Measurements from ENCODE around the gene KNDC1. TPM values are rescaled to one million over a fixed set of nuclear protein-coding genes. Genes with fewer than 3 reads are reported as not detected.

KNDC1 gene
- total RNA-seq, 1 experiment from 2014 or later = 15.7 TPM

DNA sequence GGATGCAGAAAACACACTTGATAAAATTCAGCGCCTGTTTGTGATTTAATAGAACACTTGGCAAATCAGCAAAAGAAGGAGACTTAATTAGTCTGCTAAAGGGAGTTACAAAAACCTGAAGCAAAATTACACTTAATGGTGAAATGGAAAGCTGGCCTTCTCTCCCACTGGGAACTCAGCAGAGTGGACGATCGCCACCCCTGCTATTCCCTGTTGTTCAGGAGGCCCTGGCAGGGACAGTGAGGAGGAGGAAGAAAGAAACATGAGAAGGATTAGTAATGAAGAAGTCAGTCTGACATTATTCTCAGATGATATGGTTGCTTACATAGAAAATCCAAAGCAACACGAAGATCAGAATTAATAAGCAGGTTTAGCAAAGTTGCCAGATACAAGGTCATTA, 5.6 kb upstream of the KNDC1 start:
- H3K27ac Mint-ChIP-seq = no peak overlapping the region; a peak in 1 of 7 replicates
- H3K79me1 ChIP-seq (ENCODE audit: insufficient read depth, low read depth, low read length, poor library complexity, severe bottlenecking) = no peaks in the 10 kb centered on the region
- H2BK12ac ChIP-seq (ENCODE audit: insufficient read length, low read depth, low read length) = no peak overlapping the region
- no peak overlapping the region for H3K4ac ChIP-seq (ENCODE audit: low read depth, low read length)
- H3K27ac ChIP-seq (ENCODE audit: insufficient read length, low read depth, low read length) = no peak overlapping the region
- no peak for DNase-seq
- no peaks in the 10 kb centered on the region for H4K20me1 ChIP-seq (ENCODE audit: control insufficient read depth, insufficient read depth, insufficient read length)
- H3K23me2 ChIP-seq (ENCODE audit: insufficient read length, low read depth, low read length, poor library complexity, severe bottlenecking) = no peaks in the 10 kb centered on the region
- no peak overlapping the region for H2BK15ac ChIP-seq (ENCODE audit: low read depth, low read length)
- no peak overlapping the region for H3K9ac ChIP-seq (ENCODE audit: extremely low read depth, insufficient read length, low read length)
- no peak overlapping the region for H3K23ac ChIP-seq (ENCODE audit: insufficient read length, low read depth, low read length)
- no peak overlapping the region for H4K8ac ChIP-seq (replicated peaks; ENCODE audit: insufficient read length, low read depth, low read length)
- no peak overlapping the region for H3K4me3 Mint-ChIP-seq
- no peaks in the 10 kb centered on the region for H3K27me3 ChIP-seq (ENCODE audit: insufficient read depth, low read length)
- WGBS (ENCODE audit: extremely low coverage, insufficient read length, low lambda C conversion rate) = no CpG with 5 or more reads among the region's 4 CpGs
- no peaks in the 10 kb centered on the region for H3K9me3 ChIP-seq (ENCODE audit: control insufficient read depth, low read depth, low read length)
- H3K4me2 ChIP-seq (ENCODE audit: insufficient read depth, insufficient read length, low read length) = no peak overlapping the region
- H3T11ph ChIP-seq (ENCODE audit: low read length) = no peak overlapping the region
- no peak overlapping the region for H4K5ac ChIP-seq (ENCODE audit: insufficient read length, low read depth, low read length)
- no peak overlapping the region for H2BK120ac ChIP-seq (ENCODE audit: low read depth, low read length, poor library complexity, severe bottlenecking)
- H3K56ac ChIP-seq (ENCODE audit: insufficient read length, low read depth, low read length) = no peak overlapping the region
- H2AFZ ChIP-seq (ENCODE audit: low read length) = no peak overlapping the region
- H2AK5ac ChIP-seq (ENCODE audit: insufficient read length, low read length) = no peak overlapping the region
- H3K4me1 Mint-ChIP-seq = peaks cover 36 to 49% of the 10 kb centered on the region in 2 experiments
- no peaks in the 10 kb centered on the region for H3K79me2 ChIP-seq (ENCODE audit: insufficient read depth, low read length)
- no peak overlapping the region for H2BK20ac ChIP-seq (ENCODE audit: low read depth, low read length, poor library complexity, severe bottlenecking)
- H2BK5ac ChIP-seq (ENCODE audit: insufficient read length, low read length) = no peak overlapping the region
- peaks cover 5% of the 10 kb centered on the region for H3K27me3 Mint-ChIP-seq (ENCODE audit: low read depth)
- no peak overlapping the region for H4K91ac ChIP-seq (ENCODE audit: insufficient read length, low read depth, low read length)
- no peak overlapping the region for H3K14ac ChIP-seq (ENCODE audit: insufficient read depth, low read length)
- H3K36me3 Mint-ChIP-seq (ENCODE audit: insufficient read depth in 1 of 3, low read depth in 3 of 3) = peaks cover 3 to 11% (median 5%) of the 10 kb centered on the region in 3 experiments; a peak in 4 of 7 replicates
- peaks cover 3% of the 10 kb centered on the region; the same call in 1 of the 2 replicates for H3K4me1 ChIP-seq (ENCODE audit: insufficient read depth, low read length)
- TF ChIP-seq, protein P1, sequence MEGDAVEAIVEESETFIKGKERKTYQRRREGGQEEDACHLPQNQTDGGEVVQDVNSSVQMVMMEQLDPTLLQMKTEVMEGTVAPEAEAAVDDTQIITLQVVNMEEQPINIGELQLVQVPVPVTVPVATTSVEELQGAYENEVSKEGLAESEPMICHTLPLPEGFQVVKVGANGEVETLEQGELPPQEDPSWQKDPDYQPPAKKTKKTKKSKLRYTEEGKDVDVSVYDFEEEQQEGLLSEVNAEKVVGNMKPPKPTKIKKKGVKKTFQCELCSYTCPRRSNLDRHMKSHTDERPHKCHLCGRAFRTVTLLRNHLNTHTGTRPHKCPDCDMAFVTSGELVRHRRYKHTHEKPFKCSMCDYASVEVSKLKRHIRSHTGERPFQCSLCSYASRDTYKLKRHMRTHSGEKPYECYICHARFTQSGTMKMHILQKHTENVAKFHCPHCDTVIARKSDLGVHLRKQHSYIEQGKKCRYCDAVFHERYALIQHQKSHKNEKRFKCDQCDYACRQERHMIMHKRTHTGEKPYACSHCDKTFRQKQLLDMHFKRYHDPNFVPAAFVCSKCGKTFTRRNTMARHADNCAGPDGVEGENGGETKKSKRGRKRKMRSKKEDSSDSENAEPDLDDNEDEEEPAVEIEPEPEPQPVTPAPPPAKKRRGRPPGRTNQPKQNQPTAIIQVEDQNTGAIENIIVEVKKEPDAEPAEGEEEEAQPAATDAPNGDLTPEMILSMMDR (conservative IDR thresholded peaks at IDR 0.05) = no peak
- H3K18ac ChIP-seq (ENCODE audit: insufficient read length, low read depth, low read length) = no peak overlapping the region
- peaks cover 13 to 14% of the 10 kb centered on the region in 2 experiments for H3K9me3 Mint-ChIP-seq

Data from H9 (cell line).